ENCODE measurements around the gene PARP15.
"Not testable (repeated sequence)": the region's sequence is repeated elsewhere in the genome, so short reads cannot be mapped to it uniquely, and the experiment has no call there.

Gene PARP15

GRCh38 chr3:122665881-122666280 is 88.4 kb downstream of the PARP15 start:
- no peak for DNase-seq (ENCODE audit: low read depth in 2 of 2)

DNA sequence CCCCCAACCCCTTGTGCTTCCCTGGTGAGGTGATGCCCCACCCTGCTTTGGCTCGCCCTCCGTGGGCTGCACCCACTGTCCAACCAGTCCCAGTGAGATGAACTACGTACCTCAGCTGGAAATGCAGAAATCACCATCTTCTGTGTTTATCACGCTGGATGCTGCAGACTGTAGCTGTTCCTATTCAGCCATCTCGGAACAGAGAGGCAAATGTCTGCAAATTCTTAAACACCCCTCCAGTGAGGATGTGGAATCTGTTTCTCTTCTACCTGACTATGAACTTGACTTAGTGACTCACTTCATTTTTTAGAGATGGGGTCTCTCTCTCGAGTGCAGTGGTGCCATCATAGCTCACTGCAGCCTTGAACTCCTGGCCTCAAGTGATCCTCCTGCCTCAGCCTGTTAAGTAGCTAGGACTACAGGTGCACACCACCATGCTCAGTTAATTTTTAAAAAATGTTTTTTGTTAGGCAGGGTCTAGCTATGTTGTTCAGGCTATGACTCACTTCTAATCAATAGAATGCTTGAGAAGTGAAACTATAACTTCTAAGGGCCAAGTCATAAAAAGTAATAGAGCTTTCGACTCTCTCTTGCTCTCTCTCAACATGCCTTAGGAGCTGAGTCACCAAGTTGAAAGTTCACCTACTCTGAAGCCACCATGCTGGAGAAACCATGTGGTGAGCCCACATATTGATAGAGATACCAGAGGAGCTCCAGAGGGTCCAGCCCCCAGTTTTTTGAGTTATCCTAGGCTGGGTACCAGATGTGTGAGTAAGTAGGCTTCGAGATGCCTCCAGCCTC is 91.7 kb downstream of the PARP15 start:
- DNase-seq (ENCODE audit: low read depth in 2 of 2): no peak

DNA sequence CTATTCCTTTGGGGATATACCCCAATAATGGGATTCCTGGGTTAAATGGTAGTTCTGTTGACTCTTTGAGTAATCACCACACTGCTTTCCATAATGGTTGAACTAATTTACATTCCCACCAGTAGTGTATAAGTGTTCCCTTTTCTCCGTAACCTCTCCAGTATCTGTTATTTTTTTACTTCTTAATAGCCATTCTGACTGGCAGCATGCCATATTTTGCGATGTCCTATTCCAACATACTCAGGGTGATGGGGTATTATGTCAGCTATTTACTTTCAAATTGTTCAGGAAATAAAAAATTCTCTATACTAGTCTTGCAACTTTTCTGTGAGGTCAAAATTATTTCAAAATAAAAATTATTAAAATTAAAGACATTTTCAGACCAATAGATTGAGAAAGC is 94.1 kb downstream of the PARP15 start:
- no peak for DNase-seq (ENCODE audit: low read depth in 2 of 2)

DNA sequence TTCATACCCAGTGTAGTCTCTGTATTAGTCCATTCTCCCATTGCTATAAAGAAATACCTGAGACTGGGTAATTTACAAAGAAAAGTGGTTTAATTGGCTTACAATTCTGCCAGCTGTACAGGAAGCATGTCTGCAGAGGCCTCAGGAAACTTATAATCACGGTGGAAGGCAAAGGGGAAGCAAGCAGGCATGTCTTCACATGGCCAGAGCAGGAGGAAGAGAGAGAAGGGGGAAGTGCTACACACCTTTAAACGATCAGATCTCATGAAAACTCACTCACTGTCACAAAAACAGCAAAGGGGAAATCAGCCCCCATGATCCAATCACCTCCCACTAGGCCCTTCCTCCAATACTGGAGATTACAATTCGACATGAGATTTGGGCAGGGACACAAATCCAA is 96.9 kb downstream of the PARP15 start:
- no peak for DNase-seq (ENCODE audit: low read depth in 2 of 2)

DNA sequence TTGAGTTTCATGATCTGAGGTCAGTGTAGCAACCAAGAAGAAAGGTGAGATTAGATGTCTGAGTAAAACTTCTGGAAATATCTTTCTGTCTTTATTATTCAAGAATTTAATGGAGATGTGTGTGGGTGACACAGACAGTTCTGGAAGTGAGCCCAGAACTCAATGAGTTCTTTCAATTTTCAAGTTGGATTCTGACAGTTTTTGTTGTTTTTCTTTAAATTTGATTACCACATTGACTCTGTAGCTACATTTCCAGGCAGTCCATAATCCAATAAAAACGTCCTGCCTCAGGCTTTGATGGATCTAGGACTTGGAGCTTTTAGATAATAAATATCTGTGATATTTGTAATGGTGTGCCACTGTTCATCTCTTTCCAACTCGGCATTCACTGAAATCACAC is 99.3 kb downstream of the PARP15 start:
- no peak for DNase-seq (ENCODE audit: low read depth in 2 of 2)

DNA sequence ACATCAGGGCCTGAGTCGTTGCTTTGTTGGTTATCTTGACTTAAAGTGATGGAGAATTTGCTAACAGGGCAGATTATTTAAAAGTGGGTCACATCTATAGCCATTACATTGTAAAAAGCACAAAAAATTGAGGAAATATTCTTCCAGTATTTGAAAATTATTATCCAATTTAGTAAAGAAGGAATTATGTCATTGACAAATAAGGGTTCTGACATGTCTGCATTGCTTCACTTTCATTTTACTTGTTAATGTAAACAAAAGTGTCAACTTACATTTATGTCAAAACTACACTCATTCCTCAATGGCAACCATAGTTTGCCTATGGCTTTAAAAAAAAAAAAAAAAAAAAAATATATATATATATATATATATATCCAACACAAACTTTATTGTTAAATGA is 99.8 kb downstream of the PARP15 start:
- DNase-seq (ENCODE audit: low read depth in 2 of 2): no peak

DNA sequence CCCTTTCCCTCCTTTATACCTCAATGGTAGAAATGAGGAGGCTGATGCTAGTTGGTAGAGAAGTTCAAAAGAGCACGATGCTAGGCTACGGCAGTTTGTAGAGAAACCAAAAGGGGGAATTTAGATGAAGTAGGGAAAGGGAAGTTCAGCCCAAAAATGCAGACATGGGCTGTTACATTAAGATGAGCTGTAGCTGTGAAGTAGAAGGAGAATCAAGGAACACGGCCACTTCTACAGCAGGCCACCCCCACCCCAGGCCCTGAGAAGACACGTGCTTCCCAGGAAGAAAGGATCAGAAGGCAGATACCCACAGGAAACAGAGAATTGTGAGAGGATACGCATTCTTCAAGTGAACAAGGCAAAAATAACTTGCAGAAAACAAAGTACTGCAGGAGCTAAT is 101.1 kb downstream of the PARP15 start:
- no peak for DNase-seq (ENCODE audit: low read depth in 2 of 2)

GRCh38 chr3:122679085-122679881 is 101.8 kb downstream of the PARP15 start:
- DNase-seq (ENCODE audit: low read depth in 2 of 2): peak; percentile 50 to 67

DNA sequence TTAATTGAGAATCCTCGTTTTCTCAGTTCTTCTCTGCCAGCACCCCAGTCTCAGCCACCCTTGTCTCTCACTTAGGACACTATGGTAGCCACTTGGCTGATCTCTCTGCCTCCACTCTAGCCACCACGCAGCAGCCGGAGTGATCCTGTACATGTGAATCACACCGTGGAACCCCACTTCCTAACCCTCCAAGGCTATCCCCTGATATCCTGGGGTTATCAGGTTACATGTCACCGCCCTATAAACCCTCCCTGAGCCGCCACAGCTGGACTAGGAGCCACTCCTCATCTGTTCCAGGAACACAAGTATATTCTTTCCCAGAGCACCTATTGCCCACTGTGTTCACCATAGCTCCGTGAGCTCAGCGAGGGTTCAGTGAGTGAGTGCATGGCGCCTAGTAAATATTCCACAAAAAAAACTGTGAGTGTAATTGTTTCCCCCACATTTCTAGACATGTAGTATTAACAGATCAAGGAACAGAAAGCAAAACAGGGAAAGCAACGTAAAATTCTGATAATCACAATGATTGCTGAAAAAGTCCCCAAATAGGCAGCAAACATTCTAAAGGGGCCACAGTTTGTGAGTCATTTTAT is 102.5 kb downstream of the PARP15 start:
- no peak for DNase-seq (ENCODE audit: low read depth in 2 of 2)

DNA sequence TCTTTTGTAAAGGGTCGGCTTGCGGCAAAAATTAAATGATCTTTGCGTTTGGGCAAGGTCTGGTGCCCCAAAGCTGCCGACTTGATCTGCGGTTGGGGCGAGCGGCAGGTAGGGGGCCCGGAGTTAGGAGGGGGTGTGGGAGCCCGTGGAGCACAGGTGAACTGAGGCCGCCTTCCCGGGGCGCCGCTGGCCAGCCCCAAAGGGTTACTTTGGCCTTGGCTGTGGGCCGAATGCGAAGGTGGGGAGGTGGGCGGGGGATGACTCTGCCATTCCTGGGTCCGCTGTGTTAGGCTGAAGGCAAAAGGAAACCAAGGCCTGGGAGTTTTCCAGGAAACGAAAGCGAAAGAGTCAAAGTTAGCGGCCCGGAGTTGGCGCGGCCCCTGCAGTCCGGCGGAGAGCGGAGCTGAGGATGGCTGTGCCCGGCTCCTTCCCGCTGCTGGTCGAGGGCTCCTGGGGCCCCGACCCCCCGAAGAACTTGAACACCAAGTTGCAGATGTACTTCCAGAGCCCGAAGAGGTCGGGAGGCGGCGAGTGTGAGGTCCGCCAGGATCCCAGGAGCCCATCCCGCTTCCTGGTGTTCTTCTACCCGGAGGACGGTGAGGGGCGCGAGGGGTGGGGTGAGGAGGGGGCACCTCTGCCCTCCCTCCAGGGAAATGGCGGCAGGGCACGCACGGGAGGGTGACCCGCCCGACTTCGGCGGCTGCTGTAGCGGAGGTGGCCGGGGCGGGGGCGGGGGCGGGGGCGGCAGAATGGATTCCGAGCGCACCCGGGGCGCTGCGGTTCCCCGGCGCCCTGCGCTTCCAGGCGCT is 103.2 kb downstream of the PARP15 start, which contains the start of gene PARP14:
Gene PARP14, plus strand, starts transcription at position 365 of the 809 bp plus-strand sequence. Its CDS starts 45 bp downstream, at position 410.
- peak; percentile 46 to 59 for DNase-seq (ENCODE audit: low read depth in 2 of 2)

GRCh38 chr3:122681284-122681973 is 104.0 kb downstream of the PARP15 start:
- DNase-seq (ENCODE audit: low read depth in 2 of 2): no peak

DNA sequence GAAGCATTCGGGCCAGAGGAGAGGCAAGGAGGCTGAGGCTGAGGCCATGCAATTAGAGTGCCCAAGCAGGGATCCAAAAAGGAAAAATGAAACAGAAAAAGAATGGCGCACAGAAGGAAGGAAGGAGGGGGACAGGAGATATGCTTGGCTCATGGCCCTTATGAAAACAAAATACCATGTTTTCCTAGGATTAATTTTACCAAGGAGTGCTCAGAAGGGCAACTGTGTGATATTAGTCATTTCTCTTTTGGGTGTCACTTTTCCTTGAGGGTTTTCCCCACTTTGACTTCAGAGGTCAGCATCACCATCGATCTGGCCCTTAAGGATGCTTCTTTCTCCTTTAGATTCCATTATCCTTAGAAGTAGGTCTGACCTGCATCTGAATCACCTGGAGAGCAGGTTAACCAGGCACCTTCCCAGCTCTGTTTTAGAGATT is 104.5 kb downstream of the PARP15 start:
- DNase-seq (ENCODE audit: low read depth in 2 of 2): no peak

DNA sequence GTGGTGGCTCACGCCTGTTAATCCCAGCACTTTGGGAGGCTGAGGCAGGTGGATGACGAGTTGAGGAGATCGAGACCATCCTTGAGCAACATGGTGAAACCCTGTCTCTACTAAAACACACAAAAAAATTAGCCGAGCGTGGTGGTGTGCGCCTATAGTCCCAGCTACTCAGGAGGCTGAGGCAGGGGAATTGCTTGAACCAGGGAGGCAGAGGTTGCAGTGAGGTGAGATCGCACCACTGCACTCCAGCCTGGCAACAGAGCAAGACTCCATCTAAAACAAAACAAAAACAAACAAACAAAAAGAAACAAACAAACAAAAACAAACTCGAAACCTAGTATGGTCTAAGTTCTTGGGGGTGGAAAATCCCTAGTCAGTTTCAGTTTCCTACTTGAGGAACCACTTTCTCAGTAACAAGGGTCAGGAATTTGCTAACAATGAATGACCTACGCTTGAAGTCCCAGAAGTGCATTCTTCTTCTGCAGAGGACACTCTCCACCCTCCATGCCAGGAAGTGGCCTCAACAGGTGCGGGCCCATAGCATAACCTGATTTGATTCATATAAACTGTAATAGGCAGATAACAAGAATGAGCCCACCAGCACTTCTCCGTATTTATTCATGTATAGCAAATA is 105.4 kb downstream of the PARP15 start:
- DNase-seq (ENCODE audit: low read depth in 2 of 2): not testable (repeated sequence)

- DNase-seq (ENCODE audit: low read depth in 2 of 2): no peak
Measured at GRCh38 chr3:122687298-122687697, 109.8 kb downstream of the PARP15 start.

Measured in stimulated activated CD8-positive, alpha-beta memory T cell treated with anti-CD3 and anti-CD28 coated beads, Interleukin-15, amount 100 ng/mL, for 4 hours (primary cell).